Hindlimb muscle (tissue), 1 donor: ENCODE measurements around the gene GNAZ. TPM values are rescaled to one million over a fixed set of nuclear protein-coding genes. Genes with fewer than 3 reads are reported as not detected.

Experiments used
- DNase-seq: peaks from one replicate; pipeline ENCODE4 v3.0.0-alpha.2; 2013
- polyA plus RNA-seq: library from polyadenylated mRNA; unstranded; fragments of 120-200 nt; gene quantifications from one replicate; pipeline ENCODE4 v1.2.1, GENCODE V29; 2013; ENCODE audit not compliant: insufficient read length

The GNAZ gene
- polyA plus RNA-seq, 1 donor: 3.4 TPM

DNA sequence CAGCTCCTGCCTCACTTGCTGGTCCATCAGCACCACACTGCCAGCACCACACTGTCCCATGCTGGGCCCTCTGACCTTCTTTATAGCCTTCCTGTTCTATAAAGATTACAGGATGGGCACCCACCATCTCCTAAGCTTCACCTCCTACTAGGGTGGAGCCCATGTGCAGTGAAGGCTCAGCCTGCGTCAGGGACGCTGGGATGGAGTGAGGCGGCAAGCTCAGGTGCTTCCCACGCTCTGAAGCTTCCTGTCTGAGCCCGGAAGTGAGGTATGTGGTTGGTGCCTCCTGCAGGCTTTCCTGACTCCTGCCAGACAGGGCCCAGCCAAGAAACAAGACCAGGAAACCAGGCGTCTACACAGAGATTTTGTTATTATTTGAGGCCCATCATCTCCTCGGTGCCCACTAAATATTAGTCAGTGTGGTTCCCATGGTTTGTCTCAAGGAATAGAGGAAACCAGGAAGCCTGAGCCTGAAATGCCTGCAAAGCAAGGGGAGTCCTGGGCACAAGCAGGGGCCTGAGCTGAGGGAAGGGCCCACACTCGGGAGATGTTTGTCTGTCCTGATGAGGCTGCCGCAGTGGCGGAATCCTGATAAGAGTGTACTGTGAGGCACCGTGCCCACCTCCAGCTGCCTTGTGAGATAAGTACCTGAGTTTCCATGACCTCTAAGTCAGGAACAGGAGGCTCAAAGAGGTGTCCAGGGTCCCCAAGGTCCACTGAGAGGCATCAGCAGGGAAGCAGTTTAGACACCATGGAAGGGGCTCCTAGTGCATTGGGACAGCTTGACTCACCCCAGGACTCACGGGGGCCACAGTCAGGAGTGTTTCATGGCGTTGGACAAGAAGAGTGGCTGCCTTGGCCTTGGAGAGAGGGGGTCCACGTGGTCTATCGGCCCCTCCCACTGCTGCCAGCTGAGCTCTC is 49.4 kb downstream of the GNAZ start:
- no peak for DNase-seq

DNA sequence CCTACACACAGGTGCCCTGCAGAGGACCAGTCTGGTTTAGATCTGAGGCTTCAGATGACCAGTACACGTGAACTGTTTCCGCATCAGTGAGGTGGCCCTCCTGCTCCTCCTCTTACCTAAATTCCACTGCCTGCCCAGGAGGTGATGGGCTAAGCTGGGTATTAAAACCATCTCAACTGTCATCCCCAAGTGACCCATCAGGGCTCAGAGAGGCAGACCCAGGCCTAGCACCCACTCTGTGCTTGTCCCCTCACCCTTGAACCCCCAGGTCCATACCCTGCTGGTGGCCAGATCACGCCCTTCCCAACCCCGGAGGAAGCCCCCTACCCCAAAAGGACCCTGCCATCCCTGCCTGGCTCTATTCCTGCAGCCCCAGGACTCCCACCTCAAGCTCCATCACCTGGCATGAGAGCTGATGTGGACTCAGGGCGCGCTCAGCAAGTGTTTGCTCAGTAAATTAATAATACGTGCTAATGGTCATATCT is 50.1 kb downstream of the GNAZ start:
- no peak for DNase-seq

DNA sequence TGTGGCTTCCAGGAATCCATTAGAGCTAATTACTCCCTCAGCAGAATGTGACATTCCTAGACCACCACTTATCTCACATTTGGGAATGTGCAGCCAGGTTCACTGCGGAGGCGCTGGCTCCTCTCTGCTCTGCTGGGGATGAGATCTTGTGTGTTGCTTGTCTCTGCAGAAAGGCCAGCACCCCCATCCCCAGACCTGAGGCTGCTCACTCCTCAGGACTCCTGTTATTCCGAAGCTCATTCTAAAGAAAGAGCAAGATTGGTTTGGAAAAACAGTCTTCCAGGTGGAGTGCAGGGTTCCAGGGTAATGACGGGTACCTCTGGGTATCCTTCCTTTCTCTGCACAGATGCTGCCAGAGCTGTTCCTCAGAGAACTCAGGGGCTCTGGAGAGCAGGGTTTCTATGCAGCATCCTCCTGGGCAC is 50.7 kb downstream of the GNAZ start:
- DNase-seq: no peak

GRCh38 chr22:23121424-23121823 is 51.1 kb downstream of the GNAZ start:
- no peak for DNase-seq

DNA sequence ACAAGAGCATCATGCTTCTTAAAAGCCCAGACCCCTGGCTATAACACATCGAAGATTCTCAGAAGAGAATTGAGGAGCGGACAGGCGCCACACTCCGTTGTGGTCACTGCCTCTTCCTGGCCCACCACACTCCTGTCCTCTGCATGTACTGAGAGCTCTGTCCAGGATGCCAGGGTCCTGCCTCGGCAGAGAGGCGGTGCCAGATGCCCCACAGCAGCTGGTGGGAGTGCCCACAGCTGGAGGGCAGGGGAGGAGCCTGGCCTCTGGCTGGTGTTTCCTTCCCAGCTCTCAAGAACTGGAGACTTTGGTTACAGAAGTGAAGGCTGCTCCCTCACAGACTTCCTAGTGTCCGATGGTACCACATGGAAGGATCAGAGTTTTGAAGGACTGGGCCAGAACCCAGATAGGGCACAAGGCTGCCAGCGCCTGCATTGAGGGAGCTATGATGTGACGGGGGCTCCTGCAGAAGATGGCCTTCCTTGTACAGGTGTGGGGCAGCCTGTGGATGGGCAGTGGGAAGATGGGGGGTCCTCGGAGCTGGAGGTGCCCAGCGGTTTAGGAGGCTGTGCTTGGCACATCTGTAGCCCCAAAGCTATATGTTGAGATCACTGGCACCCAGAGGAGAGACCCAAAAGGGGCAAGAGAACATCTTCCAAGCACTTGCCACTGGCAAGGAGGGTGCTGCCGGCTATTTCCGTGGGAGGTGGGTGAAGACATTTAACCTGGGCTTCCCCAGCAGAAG is 52.1 kb downstream of the GNAZ start:
- no peak for DNase-seq

DNA sequence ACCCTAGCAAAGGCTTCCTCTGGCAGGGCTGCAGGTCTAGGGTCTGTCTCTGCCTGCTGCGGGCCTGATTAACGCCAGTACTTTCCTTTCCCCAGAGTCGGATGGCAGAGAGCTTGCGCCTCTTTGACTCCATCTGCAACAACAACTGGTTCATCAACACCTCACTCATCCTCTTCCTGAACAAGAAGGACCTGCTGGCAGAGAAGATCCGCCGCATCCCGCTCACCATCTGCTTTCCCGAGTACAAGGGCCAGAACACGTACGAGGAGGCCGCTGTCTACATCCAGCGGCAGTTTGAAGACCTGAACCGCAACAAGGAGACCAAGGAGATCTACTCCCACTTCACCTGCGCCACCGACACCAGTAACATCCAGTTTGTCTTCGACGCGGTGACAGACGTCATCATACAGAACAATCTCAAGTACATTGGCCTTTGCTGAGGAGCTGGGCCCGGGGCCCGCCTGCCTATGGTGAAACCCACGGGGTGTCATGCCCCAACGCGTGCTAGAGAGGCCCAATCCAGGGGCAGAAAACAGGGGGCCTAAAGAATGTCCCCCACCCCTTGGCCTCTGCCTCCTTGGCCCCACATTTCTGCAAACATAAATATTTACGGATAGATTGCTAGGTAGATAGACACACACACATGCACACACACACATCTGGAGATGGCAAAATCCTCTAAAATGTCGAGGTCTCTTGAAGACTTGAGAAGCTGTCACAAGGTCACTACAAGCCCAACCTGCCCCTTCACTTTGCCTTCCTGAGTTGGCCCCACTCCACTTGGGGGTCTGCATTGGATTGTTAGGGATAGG is 52.9 kb downstream of the GNAZ start:
- no peak for DNase-seq

- no peak for DNase-seq
Observed at GRCh38 chr22:23123804-23124254, 53.5 kb downstream of the GNAZ start.

DNA sequence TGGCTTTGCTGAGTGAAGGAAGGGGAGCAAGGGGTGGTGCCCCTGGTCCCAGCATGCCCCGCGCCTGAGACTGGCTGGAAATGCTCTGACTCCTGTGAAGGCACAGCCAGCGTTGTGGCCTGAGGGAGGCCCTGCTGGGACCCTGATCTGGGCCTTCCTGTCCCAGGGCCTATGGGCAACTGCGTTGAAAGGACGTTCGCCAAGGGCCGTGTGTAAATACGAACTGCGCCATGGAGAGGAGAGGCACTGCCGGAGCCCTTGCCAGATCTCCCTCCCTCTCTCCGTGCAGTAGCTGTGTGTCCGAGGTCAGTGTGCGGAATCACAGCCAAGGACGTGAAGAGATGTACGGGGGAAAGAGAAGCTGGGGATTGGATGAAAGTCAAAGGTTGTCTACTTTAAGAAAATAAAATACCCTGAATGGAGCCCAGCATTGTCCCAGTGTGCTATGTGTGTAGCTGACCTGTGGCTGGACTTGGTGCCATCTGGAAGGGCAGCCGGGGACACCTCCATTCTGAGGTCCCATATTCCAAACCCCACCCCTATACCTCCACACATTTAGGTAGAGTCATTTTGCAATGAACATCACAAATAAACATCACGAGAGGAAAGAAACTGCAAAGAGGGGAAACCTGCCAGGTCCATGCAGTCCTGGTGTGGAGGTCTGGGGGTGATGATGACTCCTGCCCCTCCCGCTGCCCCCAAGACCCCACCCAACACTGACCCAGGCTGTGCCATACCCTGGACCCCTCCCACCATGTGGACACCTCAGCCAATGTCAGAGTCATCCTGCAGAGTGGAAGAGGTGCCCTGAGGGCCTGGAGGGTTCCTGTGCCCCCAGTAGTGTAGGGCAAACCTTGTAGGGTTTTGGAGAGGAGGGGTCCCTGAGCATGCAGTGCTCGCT is 54.5 kb downstream of the GNAZ start:
- no peak for DNase-seq

DNA sequence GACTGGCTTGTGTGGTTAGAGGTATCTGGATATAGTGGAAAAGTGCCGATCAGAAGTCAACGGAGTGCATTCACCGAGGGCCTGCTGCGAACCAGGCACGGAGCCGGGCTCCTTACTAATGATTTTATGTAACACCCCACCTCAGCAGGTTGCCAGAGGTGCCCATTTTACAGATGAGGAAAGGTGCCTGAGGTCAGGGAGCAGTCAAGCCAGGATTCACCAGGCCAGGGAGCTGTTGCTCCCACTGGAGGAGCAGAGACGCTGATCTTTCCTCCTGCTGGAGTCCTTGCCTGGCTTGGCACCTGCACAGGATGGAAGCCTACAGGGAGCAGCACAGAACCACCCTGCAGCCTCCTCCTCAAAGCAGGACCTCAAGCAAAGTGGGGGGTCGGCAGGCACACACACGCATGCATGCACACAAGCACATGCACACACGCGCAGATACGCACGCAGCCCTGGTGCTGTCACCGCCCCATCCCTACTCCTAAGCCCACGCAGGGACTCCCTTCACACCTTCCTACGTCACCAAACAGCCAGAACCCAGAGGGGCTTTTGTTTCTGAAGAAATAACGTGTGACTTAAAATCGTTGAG is 55.3 kb downstream of the GNAZ start:
- DNase-seq: no peak

DNA sequence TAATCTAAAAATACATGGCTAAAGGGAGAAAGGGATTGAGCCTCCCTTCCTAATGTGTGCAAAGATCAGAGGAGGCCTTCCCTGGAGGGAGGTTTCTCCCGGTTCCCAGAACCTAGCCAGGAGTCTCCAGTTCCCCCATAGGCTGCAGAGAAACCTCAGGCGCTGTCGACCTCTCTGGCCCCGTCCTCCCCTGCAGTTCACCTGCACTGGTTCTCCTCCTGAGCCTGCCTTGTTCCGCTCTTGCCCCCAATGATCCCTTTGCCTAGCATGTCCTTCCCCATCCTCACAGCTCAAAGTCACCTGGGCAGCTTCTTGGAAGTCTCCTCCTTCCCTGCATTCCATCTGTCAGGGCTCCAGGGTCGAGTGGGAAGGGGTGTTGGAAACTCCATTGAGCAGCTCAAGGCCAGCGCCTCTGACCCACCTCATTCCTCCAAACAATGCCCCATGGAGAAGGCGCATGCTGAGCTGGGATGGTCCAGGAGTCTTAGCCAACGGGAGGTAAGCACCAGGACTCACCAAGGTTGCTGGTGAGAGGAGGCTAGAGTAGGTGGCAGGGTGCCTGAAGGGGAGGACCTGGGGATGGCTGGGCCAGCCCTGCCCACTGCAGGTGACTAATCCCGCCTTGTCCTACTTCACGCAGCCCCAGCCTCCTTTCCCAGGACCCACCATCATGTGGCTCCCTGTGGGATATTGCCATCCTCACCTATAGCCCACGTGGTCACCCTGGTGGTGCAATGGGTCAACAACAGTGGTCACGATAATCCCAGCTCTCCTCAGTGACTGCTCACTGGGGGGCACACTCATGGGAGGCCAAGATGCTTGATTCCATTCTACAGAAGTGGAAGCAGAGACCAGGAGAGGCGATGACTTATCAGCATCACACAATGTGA is 56.1 kb downstream of the GNAZ start:
- DNase-seq: no peak

DNA sequence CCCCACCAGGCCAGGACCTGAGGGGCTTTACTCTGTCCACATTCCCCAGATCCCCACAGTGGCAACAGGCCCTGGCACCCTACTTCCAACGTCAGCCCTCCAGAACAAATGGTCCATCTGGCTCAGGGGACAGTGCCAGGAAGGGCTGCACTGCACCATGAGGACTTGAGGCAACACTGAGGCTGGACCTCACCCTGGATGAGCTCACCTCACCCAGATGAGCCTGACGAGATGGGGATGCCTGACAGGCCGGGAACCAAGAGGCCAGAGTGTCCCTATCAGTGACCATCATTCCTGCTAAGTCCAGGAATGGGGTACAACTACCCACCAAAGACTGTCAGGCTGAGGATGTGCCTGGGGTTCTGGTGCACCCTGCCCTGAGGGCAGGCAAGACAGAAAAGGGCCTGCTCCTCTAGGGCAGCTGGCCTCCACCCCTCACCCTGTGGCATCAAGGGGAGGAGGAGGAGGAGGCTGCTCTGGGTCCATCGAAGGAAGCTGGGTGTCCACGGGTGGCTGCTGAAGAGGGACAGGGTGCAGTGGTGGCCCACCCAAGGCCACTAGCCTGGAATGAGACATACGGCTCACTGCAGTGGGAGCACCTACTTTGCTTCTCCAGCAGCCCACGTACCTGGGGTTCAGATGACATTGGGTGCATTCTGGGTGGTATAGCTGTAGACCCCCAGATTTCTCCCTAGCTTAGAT is 56.9 kb downstream of the GNAZ start:
- no peak for DNase-seq

DNA sequence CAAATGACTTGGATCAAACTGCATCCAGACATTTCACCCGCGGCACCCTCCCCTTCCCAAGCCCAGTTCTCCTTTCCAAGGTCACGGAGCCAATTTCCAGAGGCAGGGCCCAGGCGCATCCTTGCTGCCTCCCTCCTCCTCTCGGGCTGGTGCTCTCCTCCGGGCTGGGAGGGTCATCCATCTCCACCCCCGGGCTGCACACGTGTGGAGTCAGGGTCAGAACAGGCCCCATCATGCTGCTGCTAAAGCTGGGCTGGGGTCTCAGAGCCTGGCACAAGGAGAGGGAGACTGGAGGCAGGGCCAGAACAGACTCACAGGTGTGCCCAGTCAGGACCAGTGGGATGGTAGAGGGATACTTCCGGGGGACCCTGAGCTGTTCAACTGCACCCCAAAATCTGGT is 57.5 kb downstream of the GNAZ start:
- DNase-seq: no peak

- DNase-seq: peak; percentile 58
Observed at GRCh38 chr22:23128269-23129108, 58.2 kb downstream of the GNAZ start.

- no peak for DNase-seq
Observed at GRCh38 chr22:23129149-23129548, 58.8 kb downstream of the GNAZ start.

DNA sequence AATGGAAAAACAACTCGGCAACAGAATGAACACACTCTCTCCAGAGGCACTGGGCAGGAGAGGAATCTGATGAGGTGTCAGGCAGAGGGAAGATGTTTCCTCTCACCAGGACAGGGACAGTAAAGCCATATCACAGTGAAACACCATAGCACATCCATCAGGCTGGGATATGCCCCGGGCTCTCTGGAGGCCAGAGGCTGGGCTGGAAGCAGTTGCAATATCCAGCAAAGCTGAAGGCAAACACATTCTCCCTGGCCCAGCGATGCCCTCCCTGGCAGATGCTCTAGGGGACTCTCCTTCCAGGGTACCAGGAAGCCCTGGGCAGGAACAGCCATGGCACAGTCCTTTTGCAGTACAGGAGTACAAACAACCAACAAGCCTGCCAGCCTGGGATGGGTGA is 60.4 kb downstream of the GNAZ start:
- DNase-seq: no peak

DNA sequence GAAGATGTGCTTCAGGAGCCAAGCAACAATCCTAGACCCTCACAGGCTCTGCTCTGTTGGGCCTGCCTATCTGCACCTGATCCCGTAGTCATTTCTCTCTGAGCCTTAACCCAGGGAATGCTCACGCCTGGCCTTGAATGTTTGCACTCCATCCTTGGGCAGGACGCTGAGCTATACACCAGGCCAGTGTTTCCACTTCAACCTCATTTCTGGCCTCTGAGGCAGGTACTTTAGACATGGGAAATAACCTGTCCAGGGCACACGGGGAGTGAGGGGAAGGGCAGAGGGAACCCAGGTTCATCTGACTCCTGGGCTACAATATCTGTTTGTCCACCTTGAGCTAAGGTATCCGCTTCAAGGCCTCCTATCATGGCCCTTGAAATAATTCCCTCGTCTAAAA is 61.6 kb downstream of the GNAZ start:
- DNase-seq: no peak

DNA sequence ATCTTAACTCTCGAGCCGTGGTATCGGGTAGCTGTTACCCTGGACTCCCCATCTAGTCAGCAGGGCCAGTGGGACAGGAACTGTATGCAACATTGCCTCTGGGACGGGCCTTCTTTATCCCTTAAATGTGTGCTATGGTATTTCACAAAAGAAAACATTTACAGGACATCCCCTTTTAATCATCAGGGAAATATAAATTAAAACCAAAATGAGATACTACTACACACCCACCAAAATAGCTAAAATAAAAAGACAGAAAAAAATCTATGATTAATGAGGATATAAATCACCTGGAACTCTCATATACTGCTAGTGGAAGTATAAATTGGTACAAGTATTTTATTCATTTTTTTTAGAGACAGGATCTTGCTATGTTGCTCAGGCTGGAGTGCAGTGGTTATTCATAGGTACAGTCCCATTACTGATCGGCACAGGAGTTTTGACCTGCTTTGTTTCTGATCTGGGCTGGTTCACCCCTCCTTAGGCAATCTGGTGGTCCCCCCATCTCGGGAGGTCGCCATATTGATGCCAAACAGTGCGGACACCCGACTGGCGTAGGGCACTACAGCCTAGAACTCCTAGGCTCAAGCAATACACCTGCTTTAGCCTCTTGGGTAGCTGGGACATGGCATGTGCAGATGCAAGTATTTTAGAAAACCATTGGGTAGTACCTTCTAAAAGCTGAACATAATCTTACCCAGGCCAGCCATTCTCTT is 62.2 kb downstream of the GNAZ start:
- DNase-seq: no peak

GRCh38 chr22:23133922-23134321 is 63.6 kb downstream of the GNAZ start:
- no peak for DNase-seq
